GM19023 (cell line): ENCODE measurements around the gene PLA2G1B.
A peak's percentile ranks its signal among the peaks of the same experiment; 100 is the strongest.

Source experiments
- ATAC-seq: cut with Tn5 transposase; IDR thresholded peaks from one replicate; pipeline ENCODE4 v1.9.1; 2021; ENCODE audit warnings: mild to moderate bottlenecking, moderate library complexity; ENCODE audit not compliant: unreplicated experiment

Gene PLA2G1B

DNA sequence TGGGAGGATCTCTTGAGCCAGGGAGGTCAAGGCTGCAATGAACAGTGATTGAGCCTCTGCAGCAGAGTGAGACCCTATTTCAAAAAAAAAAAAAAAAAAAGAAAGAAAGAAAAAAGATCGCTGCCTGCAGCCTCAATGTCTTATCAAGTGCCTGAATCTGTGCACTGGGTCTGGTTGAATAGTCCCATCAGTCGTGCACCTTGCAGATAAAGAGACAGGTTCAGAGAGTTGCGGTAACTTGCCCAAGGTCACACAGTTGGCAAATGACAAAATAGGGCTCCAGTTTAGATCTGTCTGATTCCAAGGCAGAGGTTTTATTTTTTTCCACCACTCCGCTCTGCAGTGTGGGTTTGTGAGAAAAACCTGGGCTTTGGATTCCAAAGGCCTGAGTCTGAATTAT, 649 bp upstream of the PLA2G1B start:
- no peak for ATAC-seq

DNA sequence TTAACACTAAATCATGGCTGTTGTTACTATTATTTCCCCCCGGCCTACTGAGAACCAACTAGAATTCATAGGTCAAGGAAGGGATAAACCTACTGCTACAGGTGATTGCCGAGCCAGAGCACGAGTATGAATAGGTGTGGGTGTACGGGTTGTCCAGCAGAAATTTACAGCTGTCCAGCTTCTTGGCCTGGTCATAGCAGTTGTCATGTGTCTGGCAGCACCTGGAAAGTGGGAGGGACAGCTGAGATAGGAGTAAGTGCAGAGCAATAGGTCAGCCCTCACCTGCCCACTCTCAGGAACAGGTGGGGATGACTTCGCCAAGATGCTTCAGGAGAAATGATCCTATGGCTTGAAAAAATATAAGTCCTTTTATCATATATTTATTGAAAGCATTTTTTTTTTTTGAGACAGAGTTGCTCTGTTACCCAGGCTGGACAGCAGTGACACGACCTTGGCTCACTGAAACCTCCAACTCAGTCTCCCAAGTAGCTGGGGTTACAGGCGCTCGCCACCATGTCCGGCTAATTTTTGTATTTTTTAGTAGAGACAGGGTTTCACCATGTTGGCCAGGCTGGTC, 2.6 kb downstream of the PLA2G1B start:
- no peak for ATAC-seq

- ATAC-seq: no peak
These were observed 3.8 kb downstream of the PLA2G1B start for GRCh38 chr12:120323772-120324171.

DNA sequence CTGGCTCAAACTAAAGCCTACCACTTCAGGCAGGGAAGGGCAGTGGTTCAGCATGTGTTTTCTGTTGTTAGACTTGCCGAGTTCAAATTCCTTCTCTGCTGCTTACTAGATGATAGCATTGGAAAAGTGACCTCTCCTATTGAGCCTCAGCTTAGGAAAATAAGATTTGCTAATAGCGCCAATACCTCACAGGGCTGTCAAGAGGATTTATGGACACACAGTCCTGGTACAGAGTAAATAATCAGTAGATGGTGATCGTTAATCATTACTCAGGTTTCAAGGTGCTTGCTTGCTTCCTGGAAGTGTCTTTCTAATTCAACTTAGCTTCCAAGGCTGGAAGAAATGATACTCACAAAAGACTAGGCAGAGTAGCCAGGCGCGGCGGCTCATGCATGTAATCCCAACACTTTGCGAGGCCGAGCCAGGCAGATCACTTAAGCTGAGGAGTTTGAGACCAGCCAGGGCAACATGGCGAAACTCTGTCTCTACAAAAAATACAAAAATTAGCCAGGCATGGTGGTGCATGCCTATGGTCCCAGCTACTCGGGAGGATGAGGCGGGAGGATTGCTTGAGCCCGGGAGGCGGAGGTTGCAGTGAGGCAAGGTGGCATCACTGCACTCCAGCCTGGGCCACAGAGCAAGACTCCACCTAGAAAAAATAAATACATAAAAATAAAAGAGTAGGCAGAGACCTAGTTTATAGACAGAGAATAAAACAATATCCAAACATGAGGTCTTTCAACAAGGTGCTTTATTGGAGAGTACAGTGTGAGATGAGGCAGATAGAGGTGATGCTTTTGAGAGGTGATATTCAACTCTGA, 6.0 kb downstream of the PLA2G1B start:
- ATAC-seq: no peak

DNA sequence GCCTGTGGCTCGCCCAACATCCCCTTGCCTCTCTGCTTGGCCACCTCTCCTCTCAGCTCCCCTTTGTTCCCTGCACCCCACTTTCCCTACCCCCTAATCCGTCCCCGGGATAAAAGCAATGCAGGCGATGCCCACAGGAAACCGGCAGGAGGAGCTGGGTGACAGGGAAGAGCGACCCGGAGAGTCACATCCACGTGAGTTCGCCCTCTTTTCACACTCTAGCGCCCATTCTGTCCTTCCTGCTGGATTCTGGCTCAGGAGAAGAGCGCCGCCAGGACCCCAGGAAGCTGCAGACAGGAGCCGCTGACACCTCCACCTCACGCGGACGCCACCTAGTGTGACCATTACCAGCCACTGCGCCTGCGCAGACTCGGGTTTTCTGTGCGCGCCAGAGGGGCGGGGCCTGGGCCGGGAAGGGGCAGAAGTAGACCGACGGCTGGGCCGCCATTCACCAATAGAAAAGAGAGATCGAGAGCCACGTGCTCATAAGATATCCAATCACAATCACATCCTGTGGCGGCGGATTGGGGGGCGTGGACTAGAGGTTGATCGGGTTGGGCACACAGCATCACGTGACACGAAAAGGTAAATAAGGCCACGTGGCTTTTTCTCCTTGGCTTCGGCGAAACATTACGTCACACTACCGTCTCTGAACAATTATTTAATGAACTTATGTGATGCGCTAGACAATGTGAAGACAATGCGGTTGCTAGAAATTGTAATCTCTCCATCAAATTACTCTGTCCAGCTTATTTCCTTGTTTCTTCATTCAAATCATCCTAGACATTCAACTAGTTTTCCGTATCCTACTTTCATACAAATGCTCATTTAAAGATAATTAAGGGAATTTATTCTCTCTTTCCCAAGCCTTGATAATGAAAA, 10.1 kb downstream of the PLA2G1B start:
- peak; percentile 100 for ATAC-seq

- ATAC-seq: no peak
These were observed 10.8 kb downstream of the PLA2G1B start for GRCh38 chr12:120316798-120317223.

DNA sequence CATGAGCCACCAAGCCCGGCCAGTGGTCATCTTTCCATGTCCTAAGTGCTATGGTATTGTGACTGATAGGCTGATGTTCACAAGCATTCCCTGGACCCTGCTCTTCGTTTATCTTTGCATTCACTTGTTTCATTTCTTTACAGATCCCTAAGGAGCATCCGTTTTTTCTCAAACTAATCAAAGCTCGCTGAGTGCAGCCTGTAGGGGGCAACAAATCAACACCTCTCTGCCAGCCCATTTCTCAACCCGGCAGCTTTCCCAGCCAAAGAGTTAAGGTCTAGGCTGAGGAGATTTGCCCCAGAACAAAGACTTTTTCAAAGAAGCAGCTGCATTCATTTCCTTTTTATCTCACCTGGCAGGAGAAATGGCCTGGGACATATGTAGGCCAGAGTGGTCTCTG, 13.4 kb downstream of the PLA2G1B start:
- ATAC-seq: no peak

DNA sequence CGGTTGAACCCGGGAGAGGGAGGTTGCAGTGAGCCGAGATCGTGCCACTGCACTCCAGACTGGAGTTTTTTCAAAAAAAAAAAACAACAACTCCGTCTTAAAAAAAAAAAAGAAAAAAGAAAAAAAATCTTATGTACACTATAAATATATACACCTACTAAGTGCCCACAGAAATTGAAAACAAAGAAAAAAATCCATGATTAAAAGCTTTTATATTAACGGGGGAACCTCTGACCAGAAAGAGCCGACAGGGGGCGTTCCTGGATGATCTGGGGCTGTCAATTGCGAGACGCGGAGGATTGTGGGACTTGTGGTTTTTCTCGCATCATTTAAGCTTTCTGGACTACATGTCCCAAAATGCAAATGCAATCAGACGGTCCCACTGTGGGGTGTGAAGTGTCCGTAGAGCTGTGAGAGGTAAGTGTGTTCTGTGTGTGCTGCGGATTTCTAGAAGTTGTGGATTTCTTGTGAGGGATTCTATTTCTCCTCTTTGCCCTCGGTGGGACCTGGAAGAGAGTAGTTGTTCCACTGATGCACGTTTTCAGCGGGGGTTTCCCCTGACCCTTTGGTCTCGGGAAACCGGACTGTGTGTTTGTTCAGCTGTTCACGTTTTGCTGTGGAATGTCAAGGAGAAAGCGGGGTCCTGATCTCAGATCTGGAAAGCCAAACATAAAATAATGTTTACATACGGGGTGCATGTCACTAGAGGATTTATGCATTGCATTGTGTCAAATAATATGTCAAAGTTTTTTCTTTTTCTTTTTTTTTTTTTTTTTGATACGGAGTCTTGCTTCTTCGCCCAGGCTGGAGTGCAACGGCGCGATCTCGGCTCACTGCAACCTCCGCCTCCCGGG, 25.4 kb downstream of the PLA2G1B start, which contains the start of gene SIRT4:
Gene SIRT4 (plus strand): TSS at position 360 of the 854 bp plus-strand sequence. CDS start 1,241 bp downstream, outside the sequence.
- peak; percentile 96 for ATAC-seq

- peak; percentile 38 for ATAC-seq
These were observed 34.7 kb downstream of the PLA2G1B start, which contains the start of gene RNU4-1 for GRCh38 chr12:120292661-120293531. Gene RNU4-1 (minus strand): TSS chr12:120293237.

DNA sequence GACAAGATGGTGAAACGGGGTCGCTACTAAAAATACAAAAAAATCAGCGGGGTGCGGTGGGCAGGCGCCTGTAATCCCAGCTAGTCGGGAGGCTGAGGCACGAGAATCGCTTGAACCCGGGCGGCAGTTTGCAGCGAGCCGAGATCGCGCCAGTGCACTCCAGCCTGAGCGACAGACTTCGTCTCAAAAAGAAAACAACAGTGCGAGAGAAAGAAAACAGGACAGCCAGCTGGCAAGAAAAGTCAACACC, 35.2 kb downstream of the PLA2G1B start:
- peak; percentile 8 for ATAC-seq

- no peak for ATAC-seq
These were observed 36.8 kb downstream of the PLA2G1B start for GRCh38 chr12:120290609-120291305.

GRCh38 chr12:120287491-120287890, 40.1 kb downstream of the PLA2G1B start:
- no peak for ATAC-seq

DNA sequence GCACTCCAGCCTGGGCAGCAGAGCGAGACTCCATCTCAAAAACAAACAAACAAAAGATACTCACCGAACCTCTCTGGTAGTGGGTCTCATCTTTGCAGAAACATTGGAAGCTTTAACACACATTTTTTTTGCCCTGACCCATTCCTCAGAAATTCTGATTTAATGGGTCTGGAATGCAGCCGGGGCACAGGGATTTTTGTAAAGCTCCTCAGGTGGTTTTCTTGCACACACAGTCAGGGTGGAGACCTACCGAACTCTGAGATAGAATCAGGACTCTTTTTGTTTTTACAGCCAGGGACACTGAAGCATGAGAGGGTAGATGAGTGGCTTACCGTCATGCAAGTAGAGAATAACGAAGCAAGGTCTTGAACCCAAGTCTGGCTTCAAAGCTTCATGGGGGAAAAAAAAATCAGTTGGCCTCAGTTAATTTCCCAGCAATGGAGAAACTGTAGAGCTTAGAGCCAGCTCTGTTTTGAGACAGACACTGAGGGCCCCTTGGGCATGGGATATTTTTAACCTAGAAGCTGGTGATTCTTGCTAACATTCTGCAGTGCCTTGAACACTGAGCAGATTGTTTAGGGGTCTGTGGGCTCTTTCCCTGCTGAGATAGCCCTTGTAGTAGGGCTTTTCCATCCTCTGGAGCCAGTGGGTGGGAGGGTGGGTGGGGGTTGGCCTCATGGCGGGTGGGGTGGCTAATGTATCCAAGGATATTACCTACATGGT, 40.6 kb downstream of the PLA2G1B start:
- no peak for ATAC-seq

DNA sequence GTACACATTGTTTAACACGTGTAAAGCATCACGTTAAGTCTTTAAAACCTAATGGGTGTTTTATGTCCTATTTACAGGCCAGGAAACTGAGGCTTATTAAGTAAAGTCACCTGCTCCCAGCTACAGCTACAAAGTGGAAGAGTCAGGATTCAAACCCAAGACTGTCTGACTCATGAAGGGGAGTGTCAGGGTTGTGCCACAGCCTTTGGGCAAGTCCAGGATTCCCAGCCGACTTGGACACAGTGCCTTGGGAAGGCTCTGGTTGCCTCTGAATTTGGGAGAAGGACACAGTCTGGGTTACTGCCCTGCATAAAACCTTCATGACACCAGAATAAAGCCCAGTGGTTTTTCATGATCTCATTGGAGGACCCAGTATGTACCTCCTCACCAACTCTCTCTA, 43.2 kb downstream of the PLA2G1B start:
- no peak for ATAC-seq

DNA sequence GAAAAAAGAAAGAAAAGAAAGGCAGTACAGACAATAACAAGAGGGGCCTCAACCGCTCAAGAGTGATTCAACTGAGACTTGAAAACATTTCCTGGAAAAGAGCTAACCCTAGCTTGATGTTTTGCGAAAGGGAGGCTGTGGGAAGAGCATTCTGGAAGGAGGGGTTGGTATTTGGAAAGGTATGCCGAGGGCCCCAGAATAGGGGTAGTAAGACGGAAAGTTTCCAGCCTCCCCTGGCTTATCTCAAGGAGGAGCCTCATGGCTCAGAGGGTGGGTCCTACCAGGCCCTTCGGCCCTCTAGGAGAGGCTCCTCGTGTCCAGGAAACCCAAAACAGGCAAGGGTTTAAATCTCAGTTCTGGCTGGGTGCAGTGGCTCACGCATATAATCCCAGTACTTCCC, 44.3 kb downstream of the PLA2G1B start:
- ATAC-seq: no peak

DNA sequence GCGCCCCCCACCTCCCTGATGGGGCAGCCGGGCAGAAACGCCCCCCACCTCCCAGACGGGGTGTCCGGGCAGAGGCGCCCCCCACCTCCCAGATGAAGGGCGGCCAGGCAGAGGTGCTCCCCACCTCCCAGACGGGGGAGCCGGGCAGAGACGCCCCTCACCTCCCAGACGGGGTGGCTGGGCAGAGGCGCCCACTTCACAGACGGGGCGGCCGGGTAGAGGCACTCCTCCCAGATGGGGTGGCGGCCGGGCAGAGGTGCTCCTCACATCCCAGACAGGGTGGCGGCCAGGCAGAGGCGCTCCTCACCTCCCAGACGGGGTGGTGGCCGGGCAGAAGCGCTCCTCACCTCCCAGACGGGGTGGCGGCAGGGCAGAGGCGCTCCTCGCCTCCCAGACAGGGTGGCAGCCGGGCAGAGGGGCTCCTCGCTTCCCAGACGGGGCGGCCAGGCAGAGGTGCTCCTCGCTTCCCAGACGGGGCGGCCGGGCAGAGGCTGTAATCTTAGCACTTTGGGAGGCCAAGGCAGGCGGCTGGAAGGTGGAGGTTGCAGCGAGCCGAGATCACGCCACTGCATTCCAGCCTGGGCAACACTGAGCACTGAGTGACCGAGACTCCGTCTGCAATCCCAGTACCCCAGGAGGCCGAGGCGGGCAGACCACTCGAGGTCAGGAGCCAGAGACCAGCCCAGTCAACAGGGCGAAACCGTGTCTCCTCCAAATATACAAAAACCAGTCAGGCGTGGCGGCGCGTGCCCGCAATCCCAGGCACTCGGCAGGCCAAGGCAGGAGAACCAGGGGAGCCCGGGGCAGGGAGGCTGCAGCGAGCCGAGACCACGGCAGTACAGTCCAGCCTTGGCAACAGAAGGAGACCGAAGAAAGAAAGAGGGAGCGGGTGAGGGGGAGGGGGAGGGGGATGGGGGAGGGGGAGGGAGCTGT, 49.2 kb downstream of the PLA2G1B start:
- no peak for ATAC-seq

DNA sequence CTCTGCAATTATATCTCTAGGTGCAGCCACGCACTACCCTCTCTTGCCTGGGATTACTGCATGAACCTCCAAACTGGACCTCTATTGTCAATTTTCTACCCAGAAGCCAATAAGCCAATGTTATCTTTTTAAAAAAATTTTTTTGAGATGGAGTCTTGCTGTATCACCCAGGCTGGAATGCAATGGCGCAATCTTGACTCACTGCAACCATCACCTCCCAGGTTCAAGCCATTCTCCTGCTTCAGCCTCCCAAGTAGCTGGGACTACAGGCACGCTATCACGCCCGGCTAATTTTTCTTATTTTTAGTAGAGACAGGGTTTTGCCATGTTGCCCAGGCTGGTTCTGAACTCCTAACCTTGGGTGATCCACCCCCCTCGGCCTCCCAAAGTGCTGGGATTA, 50.8 kb downstream of the PLA2G1B start:
- ATAC-seq: no peak
